MM.1S (cell line): ENCODE results near the gene ITGA5.

Source experiments
- DNase-seq: peaks from one replicate; pipeline ENCODE4 v3.0.0-alpha.2; 2015
- H2AFZ ChIP-seq: fragments of 300-600 bp; sonication (generic); 2 replicates; pipeline ENCODE4 v1.6.0; 2016; ENCODE audit warnings: antibody characterized with exemption, low read length
- H3F3A ChIP-seq: fragments of 300-600 bp; sonication (generic); 2 replicates; pipeline ENCODE4 v1.6.1; 2016; ENCODE audit warnings: mild to moderate bottlenecking, antibody characterized with exemption, low read length, moderate library complexity, mixed read lengths; ENCODE audit not compliant: insufficient read depth
- H3K27ac ChIP-seq: fragments of 300-600 bp; sonication (generic); 2 replicates; pipeline ENCODE4 v1.5.1; 2016; ENCODE audit warnings: mild to moderate bottlenecking, low read length
- H3K27me3 ChIP-seq: fragments of 300-600 bp; sonication (generic); replicated peaks from 2 replicates; pipeline ENCODE4 v1.6.0; 2016; ENCODE audit warnings: low read length; ENCODE audit not compliant: insufficient read depth
- H3K36me3 ChIP-seq: fragments of 300-600 bp; sonication (generic); replicated peaks from 2 replicates; pipeline ENCODE4 v1.6.1; 2016; ENCODE audit warnings: mild to moderate bottlenecking, low read length, mixed read lengths; ENCODE audit not compliant: insufficient read depth
- H3K4me1 ChIP-seq: fragments of 300-600 bp; sonication (generic); 2 replicates; pipeline ENCODE4 v1.6.1; 2016; ENCODE audit warnings: low read length, mixed read lengths
- H3K4me2 ChIP-seq: fragments of 300-600 bp; sonication (generic); 2 replicates; pipeline ENCODE4 v1.6.0; 2016; ENCODE audit warnings: low read depth, low read length
- H3K4me3 ChIP-seq: fragments of 300-600 bp; sonication (generic); 2 replicates; pipeline ENCODE4 v1.5.1; 2016; ENCODE audit warnings: low read length, mixed read lengths
- H3K79me2 ChIP-seq: fragments of 300-600 bp; sonication (generic); 2 replicates; pipeline ENCODE4 v1.6.1; 2016; ENCODE audit warnings: mixed run types, low read length, mixed read lengths
- H3K9ac ChIP-seq: fragments of 300-600 bp; sonication (generic); 2 replicates; pipeline ENCODE4 v1.6.1; 2016; ENCODE audit warnings: low read length, mixed read lengths
- H3K9me2 ChIP-seq: fragments of 300-600 bp; sonication (generic); replicated peaks from 2 replicates; pipeline ENCODE4 v1.6.1; 2016; ENCODE audit warnings: mild to moderate bottlenecking, low read length, mixed read lengths; ENCODE audit not compliant: insufficient read depth
- H3K9me3 ChIP-seq: fragments of 300-600 bp; sonication (generic); replicated peaks from 2 replicates; pipeline ENCODE4 v1.6.1; 2016; ENCODE audit warnings: mild to moderate bottlenecking, low read length, mixed read lengths; ENCODE audit not compliant: insufficient read depth
- H4K20me1 ChIP-seq: fragments of 300-600 bp; sonication (generic); 2 replicates; pipeline ENCODE4 v1.6.1; 2016; ENCODE audit warnings: mild to moderate bottlenecking, low read length, moderate library complexity, mixed read lengths; ENCODE audit not compliant: insufficient read depth
- EZH2 ChIP-seq: fragments of 300-600 bp; sonication (generic); optimal IDR thresholded peaks from 2 replicates; pipeline ENCODE3; 2017; ENCODE audit warnings: low read depth, mild to moderate bottlenecking, antibody characterized with exemption, low read length, mixed read lengths
- EZH2phosphoT487 ChIP-seq: fragments of 300-600 bp; sonication (generic); IDR thresholded peaks from 2 replicates; pipeline ENCODE4 v1.6.1; 2018; ENCODE audit warnings: antibody characterized with exemption, low read length
- TF ChIP-seq, protein P1 (sequence below): fragments of 300-600 bp; sonication (generic); IDR thresholded peaks from 2 replicates; pipeline ENCODE4 v1.5.1; 2016; ENCODE audit warnings: antibody characterized with exemption, low read length, mixed read lengths

Gene ITGA5

GRCh38 chr12:54430471-54431069 lies 11.5 kb upstream of the ITGA5 start:
- Histone ChIP-seq H3F3A (no peaks in the 10 kb centered on the region), H3K27me3 (peaks cover 17% of the 10 kb centered on the region), H3K4me1 (no peaks in the 10 kb centered on the region), H3K9me3 (no peaks in the 10 kb centered on the region), H3K4me2 (no peak overlapping the region), H3K36me3 (no peaks in the 10 kb centered on the region), H4K20me1 (no peaks in the 10 kb centered on the region), H3K27ac (no peak overlapping the region), H3K9ac (no peak overlapping the region), H2AFZ (no peak overlapping the region), H3K4me3 (no peak overlapping the region), H3K79me2 (no peaks in the 10 kb centered on the region), H3K9me2 (no peaks in the 10 kb centered on the region)
- no peak for TF ChIP-seq EZH2phosphoT487
- TF ChIP-seq, protein P1, sequence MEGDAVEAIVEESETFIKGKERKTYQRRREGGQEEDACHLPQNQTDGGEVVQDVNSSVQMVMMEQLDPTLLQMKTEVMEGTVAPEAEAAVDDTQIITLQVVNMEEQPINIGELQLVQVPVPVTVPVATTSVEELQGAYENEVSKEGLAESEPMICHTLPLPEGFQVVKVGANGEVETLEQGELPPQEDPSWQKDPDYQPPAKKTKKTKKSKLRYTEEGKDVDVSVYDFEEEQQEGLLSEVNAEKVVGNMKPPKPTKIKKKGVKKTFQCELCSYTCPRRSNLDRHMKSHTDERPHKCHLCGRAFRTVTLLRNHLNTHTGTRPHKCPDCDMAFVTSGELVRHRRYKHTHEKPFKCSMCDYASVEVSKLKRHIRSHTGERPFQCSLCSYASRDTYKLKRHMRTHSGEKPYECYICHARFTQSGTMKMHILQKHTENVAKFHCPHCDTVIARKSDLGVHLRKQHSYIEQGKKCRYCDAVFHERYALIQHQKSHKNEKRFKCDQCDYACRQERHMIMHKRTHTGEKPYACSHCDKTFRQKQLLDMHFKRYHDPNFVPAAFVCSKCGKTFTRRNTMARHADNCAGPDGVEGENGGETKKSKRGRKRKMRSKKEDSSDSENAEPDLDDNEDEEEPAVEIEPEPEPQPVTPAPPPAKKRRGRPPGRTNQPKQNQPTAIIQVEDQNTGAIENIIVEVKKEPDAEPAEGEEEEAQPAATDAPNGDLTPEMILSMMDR: no peak
- no peak for TF ChIP-seq EZH2
- no peak for DNase-seq

DNA sequence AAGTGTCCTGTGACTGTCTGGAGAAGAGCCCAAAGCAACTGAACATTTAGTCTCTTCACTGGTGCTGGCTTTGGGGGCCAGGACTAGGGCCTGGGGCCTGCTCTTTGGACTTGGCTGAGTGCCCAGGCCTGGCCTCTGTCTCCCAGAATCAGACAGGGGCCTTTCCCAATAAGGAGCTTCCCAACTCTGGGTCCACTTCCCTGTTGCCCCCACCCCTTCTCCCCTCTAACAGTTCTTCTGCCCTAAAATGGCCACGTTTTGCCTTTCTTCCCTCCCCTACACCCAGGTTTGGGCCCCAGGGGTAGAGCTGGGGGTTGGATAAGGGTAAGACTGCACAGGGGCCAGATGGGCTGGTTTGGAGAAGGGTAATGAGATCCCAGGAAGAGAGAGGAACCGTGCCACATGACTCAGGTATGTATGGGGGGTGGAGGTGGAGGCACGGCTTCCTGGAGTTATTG lies 10.0 kb upstream of the ITGA5 start:
- no peak overlapping the region for H3K9ac ChIP-seq

DNA sequence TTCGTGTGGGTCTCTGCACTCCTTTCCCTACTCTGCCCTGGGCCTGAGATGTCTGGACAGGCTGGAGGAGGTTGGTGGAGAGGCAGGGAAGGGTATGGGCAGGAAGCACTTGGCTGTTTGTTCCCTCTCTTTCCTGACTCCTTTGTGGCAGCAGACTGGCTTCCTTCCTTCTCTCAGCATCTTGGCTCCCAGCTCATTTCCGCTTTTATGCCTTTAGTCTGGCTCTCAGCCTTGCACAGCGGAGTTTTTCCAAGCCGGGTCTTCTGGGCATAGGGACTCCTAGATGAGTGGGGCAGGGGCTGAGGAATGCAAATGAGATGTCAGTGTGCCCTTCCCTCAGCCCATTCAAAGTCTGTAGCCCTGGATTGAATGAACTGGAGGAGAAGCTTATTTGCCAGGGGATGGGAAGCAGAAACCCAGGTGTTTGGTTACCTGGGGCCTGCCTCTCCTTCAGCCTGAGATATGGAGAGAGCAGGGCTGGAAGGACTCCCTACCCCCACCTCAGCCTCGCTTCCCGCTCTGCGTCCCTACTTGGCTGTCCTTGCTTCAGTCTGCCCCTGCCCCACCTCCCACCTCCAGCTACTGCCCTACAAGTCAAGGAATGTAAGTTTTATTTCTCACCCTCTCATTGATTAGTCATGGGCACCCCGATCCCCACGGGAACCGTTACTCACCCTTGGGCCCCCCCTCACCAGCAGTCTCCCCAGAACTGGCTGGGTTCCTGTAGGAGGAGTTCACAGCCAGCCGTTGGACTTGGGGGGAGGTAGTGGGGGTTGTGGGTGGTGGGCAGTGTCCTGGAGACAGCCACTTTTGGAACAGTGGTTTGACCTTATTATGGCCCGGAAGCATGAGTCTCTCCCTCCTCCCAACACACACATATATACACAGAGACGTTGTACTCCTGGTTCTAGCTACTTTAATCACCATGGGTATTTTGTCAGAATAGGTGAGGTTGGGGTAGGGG lies 9.3 kb upstream of the ITGA5 start:
- no peaks in the 10 kb centered on the region for H3F3A ChIP-seq
- no peak overlapping the region for H2AFZ ChIP-seq
- H3K36me3 ChIP-seq: no peaks in the 10 kb centered on the region
- peaks cover 30% of the 10 kb centered on the region for H3K27me3 ChIP-seq
- H4K20me1 ChIP-seq: no peaks in the 10 kb centered on the region
- H3K9me2 ChIP-seq: no peaks in the 10 kb centered on the region
- H3K4me3 ChIP-seq: no peak overlapping the region
- H3K79me2 ChIP-seq: no peaks in the 10 kb centered on the region
- no peak overlapping the region for H3K27ac ChIP-seq
- TF ChIP-seq EZH2phosphoT487: no peak
- TF ChIP-seq EZH2: no peak
- TF ChIP-seq, protein P1: no peak
- H3K4me1 ChIP-seq: no peaks in the 10 kb centered on the region
- no peak overlapping the region for H3K9ac ChIP-seq
- H3K4me2 ChIP-seq: no peak overlapping the region
- H3K9me3 ChIP-seq: no peaks in the 10 kb centered on the region
- DNase-seq: no peak

More for the DNA sequence above, 10.0 kb upstream of the ITGA5 start:
- Histone ChIP-seq H4K20me1 (no peaks in the 10 kb centered on the region), H3F3A (no peaks in the 10 kb centered on the region), H3K4me3 (no peak overlapping the region), H3K4me2 (no peak overlapping the region), H3K4me1 (no peaks in the 10 kb centered on the region), H2AFZ (no peak overlapping the region), H3K27me3 (peaks cover 30% of the 10 kb centered on the region), H3K79me2 (no peaks in the 10 kb centered on the region), H3K9me2 (no peaks in the 10 kb centered on the region), H3K9me3 (no peaks in the 10 kb centered on the region), H3K36me3 (no peaks in the 10 kb centered on the region), H3K27ac (no peak overlapping the region)
- DNase-seq: no peak
- TF ChIP-seq, protein P1: no peak
- no peak for TF ChIP-seq EZH2phosphoT487
- no peak for TF ChIP-seq EZH2
